Ishikawa (cell line): ENCODE results near the gene KLHDC4.

Experiments
- CEBPB ChIP-seq: IDR thresholded peaks from 2 replicates; pipeline ENCODE4 v1.6.1; 2012
- EP300 ChIP-seq: IDR thresholded peaks from 2 replicates; pipeline ENCODE4 v1.6.1; 2012; ENCODE audit warnings: borderline replicate concordance
- RAD21 ChIP-seq: IDR thresholded peaks from 2 replicates; pipeline ENCODE4 v1.6.1; 2012; ENCODE audit warnings: low read depth
- TAF1 ChIP-seq: IDR thresholded peaks from 2 replicates; pipeline ENCODE4 v1.6.1; 2012; ENCODE audit warnings: low read depth, mild to moderate bottlenecking
- YY1 ChIP-seq: IDR thresholded peaks from 2 replicates; pipeline ENCODE4 v1.6.1; 2012; ENCODE audit warnings: low read depth
- ZBTB7A ChIP-seq: IDR thresholded peaks from 2 replicates; pipeline ENCODE4 v1.6.1; 2012; ENCODE audit warnings: low read depth
- TF ChIP-seq, protein P1 (sequence below): IDR thresholded peaks from 2 replicates; pipeline ENCODE4 v1.6.1; 2012
- TF ChIP-seq, protein P2 (sequence below): IDR thresholded peaks from 2 replicates; pipeline ENCODE4 v1.6.1; 2012; ENCODE audit warnings: low read depth, mild to moderate bottlenecking
- TF ChIP-seq, protein P3 (sequence below): IDR thresholded peaks from 2 replicates; pipeline ENCODE4 v1.6.1; 2012

DNA sequence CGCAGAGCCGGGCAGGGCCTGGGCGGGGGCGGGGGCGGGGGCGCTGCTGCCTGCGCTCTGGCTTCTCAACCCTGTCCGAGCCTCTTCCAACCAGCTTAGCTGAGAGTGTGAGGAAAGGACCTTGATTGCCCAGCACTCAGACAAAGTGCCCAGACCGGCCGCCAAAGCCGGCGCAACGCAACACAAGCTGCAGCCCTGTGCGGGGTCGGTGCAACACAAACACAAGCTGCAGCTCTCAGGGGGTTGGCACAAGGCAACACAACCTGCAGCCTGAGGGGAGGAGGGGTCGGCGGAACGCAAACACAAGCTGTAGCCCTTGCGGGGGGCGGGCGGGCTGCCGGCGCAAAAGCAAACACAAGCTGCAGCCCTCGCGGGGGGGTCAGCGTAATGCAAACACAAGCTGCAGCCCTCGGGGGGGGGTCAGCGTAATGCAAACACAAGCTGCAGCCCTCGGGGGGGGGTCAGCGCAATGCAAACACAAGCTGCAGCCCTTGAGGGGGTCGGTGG lies 60.0 kb downstream of the KLHDC4 start:
- TF ChIP-seq RAD21 (no peak), YY1 (no peak), CEBPB (no peak), EP300 (no peak), TAF1 (no peak), ZBTB7A (no peak)
- TF ChIP-seq, protein P1, sequence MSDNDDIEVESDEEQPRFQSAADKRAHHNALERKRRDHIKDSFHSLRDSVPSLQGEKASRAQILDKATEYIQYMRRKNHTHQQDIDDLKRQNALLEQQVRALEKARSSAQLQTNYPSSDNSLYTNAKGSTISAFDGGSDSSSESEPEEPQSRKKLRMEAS = no peak
- TF ChIP-seq, protein P2, sequence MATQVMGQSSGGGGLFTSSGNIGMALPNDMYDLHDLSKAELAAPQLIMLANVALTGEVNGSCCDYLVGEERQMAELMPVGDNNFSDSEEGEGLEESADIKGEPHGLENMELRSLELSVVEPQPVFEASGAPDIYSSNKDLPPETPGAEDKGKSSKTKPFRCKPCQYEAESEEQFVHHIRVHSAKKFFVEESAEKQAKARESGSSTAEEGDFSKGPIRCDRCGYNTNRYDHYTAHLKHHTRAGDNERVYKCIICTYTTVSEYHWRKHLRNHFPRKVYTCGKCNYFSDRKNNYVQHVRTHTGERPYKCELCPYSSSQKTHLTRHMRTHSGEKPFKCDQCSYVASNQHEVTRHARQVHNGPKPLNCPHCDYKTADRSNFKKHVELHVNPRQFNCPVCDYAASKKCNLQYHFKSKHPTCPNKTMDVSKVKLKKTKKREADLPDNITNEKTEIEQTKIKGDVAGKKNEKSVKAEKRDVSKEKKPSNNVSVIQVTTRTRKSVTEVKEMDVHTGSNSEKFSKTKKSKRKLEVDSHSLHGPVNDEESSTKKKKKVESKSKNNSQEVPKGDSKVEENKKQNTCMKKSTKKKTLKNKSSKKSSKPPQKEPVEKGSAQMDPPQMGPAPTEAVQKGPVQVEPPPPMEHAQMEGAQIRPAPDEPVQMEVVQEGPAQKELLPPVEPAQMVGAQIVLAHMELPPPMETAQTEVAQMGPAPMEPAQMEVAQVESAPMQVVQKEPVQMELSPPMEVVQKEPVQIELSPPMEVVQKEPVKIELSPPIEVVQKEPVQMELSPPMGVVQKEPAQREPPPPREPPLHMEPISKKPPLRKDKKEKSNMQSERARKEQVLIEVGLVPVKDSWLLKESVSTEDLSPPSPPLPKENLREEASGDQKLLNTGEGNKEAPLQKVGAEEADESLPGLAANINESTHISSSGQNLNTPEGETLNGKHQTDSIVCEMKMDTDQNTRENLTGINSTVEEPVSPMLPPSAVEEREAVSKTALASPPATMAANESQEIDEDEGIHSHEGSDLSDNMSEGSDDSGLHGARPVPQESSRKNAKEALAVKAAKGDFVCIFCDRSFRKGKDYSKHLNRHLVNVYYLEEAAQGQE = no peak
- TF ChIP-seq, protein P3, sequence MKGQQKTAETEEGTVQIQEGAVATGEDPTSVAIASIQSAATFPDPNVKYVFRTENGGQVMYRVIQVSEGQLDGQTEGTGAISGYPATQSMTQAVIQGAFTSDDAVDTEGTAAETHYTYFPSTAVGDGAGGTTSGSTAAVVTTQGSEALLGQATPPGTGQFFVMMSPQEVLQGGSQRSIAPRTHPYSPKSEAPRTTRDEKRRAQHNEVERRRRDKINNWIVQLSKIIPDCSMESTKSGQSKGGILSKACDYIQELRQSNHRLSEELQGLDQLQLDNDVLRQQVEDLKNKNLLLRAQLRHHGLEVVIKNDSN = no peak
